Left hindlimb (tissue), 1 donor: ENCODE measurements around the gene REEP1.
"Not testable (repeated sequence)": the region's sequence is repeated elsewhere in the genome, so short reads cannot be mapped to it uniquely, and the experiment has no call there.

Source experiments
- DNase-seq: peaks from one replicate; pipeline ENCODE4 v3.0.0-alpha.2; 2018

Gene REEP1

GRCh38 chr2:86337244-86337835, at the start of gene REEP1:
TSS of gene REEP1 (minus strand) at chr2:86337626. CDS start at chr2:86337510, 116 bp downstream.
- DNase-seq = peak; percentile 54

DNA sequence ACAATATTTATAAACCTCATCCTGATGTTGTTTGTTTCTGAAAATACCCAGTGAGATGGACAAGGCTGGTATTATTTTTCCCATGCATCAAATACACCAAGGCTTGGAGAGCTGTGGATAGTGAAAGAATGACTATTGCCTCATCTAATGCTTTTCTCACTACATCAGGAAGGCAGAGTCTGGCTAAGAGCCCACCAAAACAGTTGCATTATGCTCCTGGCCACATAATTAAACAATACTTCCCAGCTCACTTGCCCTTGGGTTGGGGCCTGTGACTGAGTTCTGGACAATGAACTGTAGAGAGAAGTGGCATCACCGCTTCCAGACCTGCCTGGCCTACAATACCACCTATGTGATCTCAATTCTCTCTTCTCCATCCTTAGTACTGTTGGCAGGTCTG, 46.4 kb upstream of the REEP1 start:
- DNase-seq = no peak

- DNase-seq = no peak
Observed at GRCh38 chr2:86382698-86383097, 45.3 kb upstream of the REEP1 start.

DNA sequence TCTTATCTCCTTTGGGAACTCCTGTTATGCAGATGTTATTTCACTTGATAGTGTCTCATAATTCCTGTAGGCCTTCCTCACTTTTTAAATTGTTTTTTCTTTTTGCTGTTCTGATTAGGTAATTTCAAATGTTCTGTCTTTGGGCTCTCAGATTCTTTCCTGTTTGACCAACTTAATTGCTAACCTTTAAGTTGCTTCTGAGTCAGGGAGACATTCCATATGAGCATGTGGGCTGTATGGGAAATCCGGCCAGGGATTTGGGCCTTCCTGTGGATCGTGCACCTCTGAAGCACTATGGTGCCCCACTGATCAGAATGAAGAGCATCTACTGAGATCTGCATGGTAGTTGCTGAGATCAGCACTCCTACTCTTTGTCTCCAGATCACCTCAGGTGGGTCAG, 44.7 kb upstream of the REEP1 start:
- no peak for DNase-seq

DNA sequence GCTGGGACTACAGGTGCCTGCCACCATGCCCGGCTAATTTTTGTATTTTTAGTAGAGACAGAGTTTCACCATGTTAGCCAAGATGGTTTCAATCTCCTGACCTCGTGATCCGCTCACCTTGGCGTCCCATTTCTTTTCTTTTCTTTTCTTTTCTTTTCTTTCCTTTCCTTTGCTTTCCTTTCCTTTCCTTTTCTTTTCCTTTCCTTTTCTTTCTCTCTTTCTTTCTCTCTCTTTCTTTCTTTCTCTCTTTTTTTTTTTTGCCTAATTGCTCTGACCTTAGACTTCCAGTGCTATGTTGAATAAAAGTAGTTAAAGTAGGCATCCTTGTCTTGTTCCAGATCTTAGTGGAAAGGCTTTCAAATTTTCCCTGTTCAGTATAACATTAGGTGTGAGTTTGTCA, 41.0 kb upstream of the REEP1 start:
- no peak for DNase-seq

DNA sequence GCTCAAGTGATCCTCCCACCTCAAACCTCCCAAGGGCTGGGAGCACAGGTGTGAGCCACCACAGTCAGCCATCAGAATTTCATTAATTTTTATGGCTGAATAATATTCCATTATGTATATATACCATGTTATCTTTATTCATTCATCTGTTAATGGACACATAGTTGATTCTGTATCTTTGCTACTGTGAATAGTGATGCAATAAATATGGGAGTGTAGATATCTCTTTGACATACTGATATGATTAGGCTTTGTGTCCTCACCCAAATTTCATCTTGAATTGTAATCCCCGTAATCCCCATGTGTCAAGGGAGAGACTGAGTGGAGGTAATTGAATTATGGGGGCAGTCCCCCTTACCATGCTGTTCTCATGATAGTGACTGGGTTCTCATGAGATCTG, 38.2 kb upstream of the REEP1 start:
- no peak for DNase-seq

DNA sequence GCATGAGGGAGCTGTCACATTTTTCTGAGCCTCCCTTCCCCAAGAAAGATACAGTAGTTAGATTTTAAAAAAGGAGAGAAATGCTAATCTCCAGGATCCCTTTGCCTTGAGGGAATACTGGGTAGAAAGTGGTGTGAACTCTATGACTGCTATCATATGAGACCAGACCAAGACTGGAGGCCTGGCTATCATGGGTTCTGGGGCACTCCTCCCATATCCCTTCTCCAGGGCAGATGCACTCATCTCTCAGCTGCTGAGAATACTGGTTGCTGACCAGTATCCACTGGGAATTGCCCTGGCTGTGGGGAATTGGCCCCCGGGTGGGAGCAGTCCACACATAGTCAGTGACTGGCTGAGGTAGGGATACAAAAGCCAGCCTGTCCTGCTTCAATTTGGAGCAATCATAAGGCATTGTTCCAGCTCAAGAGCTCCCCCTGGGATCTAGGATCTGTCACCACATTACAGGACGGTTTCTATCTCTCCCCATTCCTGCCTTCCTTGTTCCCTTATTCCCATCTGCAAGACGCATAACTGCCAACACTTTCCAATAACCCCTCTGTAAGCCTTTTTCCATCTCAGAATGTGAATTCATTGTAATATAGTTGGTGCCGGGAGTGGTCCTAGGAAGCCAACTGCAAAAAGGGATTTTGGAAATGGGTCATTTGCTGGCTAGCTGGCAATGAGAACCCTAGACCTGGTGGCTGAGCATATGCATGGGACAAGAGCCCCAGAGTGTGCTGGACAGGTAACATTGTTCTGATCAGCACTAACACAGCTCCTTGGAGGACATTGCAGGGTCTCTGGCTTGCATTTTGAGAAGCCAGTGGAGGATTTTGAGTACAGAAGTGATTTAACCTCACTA, 35.4 kb upstream of the REEP1 start:
- no peak for DNase-seq

GRCh38 chr2:86372133-86372532, 34.7 kb upstream of the REEP1 start:
- DNase-seq = no peak

DNA sequence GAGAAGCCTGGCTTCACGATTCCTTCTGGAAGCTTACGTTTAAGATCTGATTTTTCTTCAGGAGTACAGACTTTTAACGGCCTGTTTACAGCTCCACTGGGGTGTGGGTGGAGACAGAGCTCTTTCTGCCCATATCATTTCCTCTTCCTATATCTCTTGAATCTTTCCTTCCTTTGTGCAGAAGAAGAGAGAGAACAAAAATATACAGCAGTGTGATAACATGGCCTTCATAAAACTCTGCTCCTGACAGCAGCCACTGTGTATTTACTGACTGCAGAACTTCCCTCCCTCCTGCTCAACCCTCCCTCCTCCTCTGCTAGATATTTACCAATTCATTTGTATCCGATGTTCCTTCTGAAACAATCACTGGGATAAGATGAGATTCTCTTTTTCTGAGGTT, 34.1 kb upstream of the REEP1 start:
- no peak for DNase-seq

DNA sequence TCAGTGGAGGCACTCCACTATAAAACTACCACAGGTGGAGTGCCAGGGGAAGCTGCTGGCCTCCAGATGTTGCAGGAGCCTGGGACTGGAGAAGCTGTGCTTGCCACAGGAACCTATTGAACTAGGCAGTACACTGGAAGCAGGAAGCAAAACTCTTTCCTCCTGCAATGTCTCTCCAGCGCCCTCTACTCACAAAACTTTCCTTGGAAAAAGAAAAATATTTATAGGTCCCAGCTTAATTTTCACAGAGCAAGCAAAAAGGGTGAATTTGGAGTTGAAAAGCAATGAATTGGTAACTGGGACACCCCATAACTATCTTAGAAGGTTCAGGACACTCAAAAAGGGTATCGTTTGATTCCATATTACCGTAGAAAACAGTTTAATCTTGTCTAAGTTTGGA, 33.2 kb upstream of the REEP1 start:
- DNase-seq = no peak

GRCh38 chr2:86368161-86368824, 30.9 kb upstream of the REEP1 start:
- DNase-seq = no peak

GRCh38 chr2:86367499-86367777, 30.0 kb upstream of the REEP1 start:
- no peak for DNase-seq

DNA sequence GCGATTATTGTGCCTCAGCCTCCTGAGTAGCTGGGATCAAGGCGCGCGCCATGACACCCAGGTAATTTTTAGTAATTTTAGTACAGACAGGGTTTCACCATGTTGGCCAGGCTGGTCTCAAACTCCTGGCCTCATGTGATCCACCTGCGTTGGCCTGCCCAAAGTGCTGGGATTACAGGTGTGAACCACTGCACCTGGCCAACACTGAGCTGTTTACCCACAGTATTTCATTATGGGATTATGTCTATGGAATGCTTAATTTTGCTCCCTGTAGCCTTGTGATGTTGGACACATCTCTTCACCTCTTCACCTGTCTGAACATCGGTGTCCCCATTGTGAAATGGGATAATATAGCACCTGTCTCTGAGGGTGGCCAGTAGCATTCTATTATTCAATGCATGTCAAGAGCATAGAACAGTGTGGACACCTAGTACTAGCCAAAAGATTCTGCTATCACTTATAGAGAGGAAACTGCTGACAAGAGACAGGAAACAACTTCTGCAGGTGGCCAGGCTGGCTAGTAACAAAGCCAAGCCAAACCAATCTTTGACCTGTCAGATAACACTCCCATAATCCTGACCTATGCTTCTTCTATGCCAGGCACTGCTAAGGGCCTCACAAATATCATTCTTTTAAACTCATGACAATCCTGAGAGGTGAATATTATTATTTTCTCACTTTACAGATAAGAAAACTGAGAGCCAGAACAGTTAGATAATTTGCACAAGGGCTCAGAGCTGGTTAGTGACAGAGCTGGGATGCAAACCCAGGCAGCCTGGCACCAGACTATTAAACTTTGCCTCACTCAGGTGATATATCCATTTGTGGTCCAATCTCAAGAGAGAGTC, 29.4 kb upstream of the REEP1 start:
- no peak for DNase-seq

DNA sequence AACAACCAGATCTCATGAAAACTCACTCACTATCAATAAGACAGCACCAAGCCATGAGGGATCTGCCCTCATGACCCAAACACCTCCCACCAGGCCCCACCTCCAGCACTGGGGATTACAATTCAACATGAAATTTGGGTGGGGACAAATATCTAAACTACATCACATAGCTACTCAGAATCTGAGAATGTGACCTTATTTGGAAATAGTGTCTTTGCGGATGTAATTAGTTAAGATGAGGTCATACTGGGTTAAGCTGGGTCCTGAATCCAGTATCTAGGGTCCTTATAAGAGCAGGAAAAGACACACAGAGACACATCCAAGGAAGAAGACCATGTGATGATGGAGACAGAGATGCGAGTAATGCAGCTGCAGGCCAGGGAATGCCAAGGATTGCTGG, 27.5 kb upstream of the REEP1 start:
- DNase-seq = no peak

DNA sequence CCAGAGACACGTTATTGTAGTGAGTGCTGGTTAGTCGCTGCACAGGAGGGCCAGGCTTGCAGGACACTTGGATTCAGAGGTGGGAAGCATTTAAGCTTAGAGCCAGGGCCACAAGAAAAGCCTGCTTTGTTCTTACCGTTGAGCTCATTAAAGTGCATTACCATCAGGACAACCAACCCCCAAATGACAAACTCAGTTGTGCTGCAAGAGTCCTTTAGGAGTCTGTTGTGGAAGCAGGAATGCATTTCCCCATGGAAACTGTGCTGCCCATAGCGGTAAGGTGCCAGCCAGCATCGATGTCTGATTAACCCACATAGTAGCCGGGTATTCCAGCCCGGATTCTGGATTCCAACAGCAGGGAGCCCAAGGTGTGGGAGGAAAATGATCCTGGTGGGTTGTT, 23.4 kb upstream of the REEP1 start:
- DNase-seq = no peak

GRCh38 chr2:86358957-86359356, 21.5 kb upstream of the REEP1 start:
- DNase-seq = no peak

- DNase-seq = no peak
Observed at GRCh38 chr2:86357392-86357963, 20.1 kb upstream of the REEP1 start.

- no peak for DNase-seq
Observed at GRCh38 chr2:86352727-86353221, 15.3 kb upstream of the REEP1 start.

GRCh38 chr2:86352137-86352726, 14.8 kb upstream of the REEP1 start:
- no peak for DNase-seq

DNA sequence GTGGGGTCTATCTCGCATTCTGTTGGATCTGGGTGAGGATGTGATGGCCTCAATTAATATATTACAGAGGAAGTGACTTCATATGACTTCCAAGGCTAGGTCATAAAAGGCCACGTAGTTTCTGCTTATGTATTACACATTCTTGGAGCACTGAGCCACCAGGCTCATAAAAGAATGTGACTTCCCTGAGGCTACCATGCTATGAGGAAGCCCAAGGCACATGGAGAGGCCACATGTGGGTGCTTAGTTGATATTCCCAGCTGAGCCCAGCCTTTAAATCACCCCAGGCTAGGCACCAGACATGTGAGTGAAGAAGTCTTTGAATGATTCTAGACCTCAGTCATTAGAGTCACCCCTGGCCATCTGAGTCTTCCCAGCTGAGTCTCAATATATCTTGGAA, 13.3 kb upstream of the REEP1 start:
- no peak for DNase-seq

DNA sequence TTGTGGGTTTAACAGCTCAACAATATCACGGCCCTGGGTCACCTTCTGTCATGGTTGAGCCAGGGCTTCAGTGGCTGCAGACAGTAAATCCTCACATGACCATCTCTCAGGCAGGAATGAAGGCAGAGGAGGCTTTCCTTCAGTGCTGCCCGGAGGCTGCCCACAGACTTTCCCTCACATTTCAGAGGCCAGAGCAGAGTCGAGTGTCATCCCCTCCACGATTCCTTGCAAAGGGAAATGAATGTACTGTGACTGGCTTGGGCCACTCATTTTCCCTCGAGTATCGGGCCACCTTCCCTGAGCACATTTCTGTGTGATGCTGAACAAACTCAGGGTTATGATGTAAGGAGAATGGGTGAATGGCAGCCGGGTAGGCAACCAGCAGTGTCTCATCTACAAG, 10.0 kb upstream of the REEP1 start:
- DNase-seq = no peak

GRCh38 chr2:86345783-86346370, 8.5 kb upstream of the REEP1 start:
- DNase-seq = not testable (repeated sequence)
